Spleen (tissue), 11 donors: Measurements from ENCODE around the gene BCKDK. TPM values are rescaled to one million over a fixed set of nuclear protein-coding genes. Genes with fewer than 3 reads are reported as not detected.

Source experiments
- DNase-seq: peaks from one replicate; pipeline ENCODE4 v3.0.0-alpha.2; 2020
- H3K27ac ChIP-seq, 8 donors: fragments of 200-600 bp; sonication (generic) in 7 of 8; 1 replicate in 4 of 8; 2 replicates in 4 of 8; pipeline versions ENCODE4 v1.5.0 to v1.8.0; 2016 to 2021; ENCODE audit warnings: inconsistent platforms in 4 of 8, mild to moderate bottlenecking in 4 of 8, moderate library complexity in 1 of 8
- H3K27me3 ChIP-seq, 7 donors: fragments of 200-600 bp; sonication (generic) in 6 of 7; replicated peaks in 1 of 7; 1 replicate in 4 of 7; 2 replicates in 3 of 7; pipeline versions ENCODE4 v1.5.0 to v1.8.0; 2016 to 2021; ENCODE audit warnings: inconsistent platforms in 3 of 7, mild to moderate bottlenecking in 1 of 7
- H3K36me3 ChIP-seq, 6 donors: fragments of 200-600 bp; sonication (generic) in 5 of 6; 1 replicate in 4 of 6; 2 replicates in 2 of 6; pipeline versions ENCODE4 v1.5.0 to v1.8.0; 2016 to 2021; ENCODE audit warnings: inconsistent platforms in 2 of 6
- H3K4me1 ChIP-seq, 6 donors: fragments of 200-600 bp; sonication (generic) in 5 of 6; 1 replicate in 3 of 6; 2 replicates in 3 of 6; pipeline versions ENCODE4 v1.5.0 to v1.8.0; 2016 to 2021; ENCODE audit warnings: inconsistent platforms in 3 of 6
- H3K4me3 ChIP-seq, 8 donors: fragments of 200-600 bp; sonication (generic) in 7 of 8; 1 replicate in 4 of 8; 2 replicates in 4 of 8; pipeline versions ENCODE4 v1.5.0 to v1.8.0; 2016 to 2021; ENCODE audit warnings: inconsistent platforms in 4 of 8, mild to moderate bottlenecking in 4 of 8, moderate library complexity in 2 of 8
- H3K9me3 ChIP-seq, 8 donors: fragments of 200-600 bp; sonication (generic) in 7 of 8; 1 replicate in 4 of 8; 2 replicates in 4 of 8; pipeline versions ENCODE4 v1.5.0 to v1.8.0; 2016 to 2021; ENCODE audit warnings: inconsistent platforms in 4 of 8
- POLR2A ChIP-seq, 3 donors: fragments of 450-650 bp; IDR thresholded peaks; one replicate each; pipeline ENCODE4 v1.5.1; 2017; ENCODE audit warnings: antibody characterized with exemption in 3 of 3, mild to moderate bottlenecking in 1 of 3
- POLR2AphosphoS5 ChIP-seq, 3 donors: sonication (generic); formaldehyde crosslinking; IDR thresholded peaks; one replicate each; pipeline ENCODE4 v1.5.1; 2017; ENCODE audit warnings: antibody characterized with exemption in 3 of 3
- WGBS, 5 donors: extraction: QIAGEN DNeasy Blood & Tissue Kit in 3 of 5; methylation state at CpG; one replicate each; pipeline versions ENCODE4 v1.1.5 to v1.1.7; 2013 to 2018; 5-methylcytosine and 5-hydroxymethylcytosine counted together
- intact Hi-C: fragments of 100-400 bp; cut with DNase I; formaldehyde crosslinking; loops from one replicate; pipeline ENCODE4 v1.15.0; 2023; ENCODE audit warnings: low total_unique reads
- polyA plus RNA-seq, 3 donors: library from polyadenylated mRNA; stranded (reverse); fragments of 200-250 nt; gene quantifications; one replicate each; pipeline ENCODE4 v1.2.1, GENCODE V29; 2013
- total RNA-seq, 7 donors: library from RNA; depleted of rRNA in 3 of 7; stranded (reverse); fragments of >200 nt in 3 of 7; fragmentation: NEBNext Ultra II Directional in 4 of 7; extraction: Animal tissue kit (Norgen Biotek cat#: 25700) in 4 of 7; gene quantifications; one replicate each; pipeline versions ENCODE4 v1.1.0 to v1.2.1, GENCODE V29; 2016 to 2021
- TF ChIP-seq, protein P1 (sequence below), 11 experiments: fragments of 200-600 bp in 7 of 11; fragments of 450-650 bp in 4 of 11; sonication (generic) in 4 of 11; IDR thresholded peaks in 8 of 11; conservative IDR thresholded peaks in 3 of 11; 1 replicate in 7 of 11; 2 replicates in 4 of 11; pipeline versions ENCODE4 v1.4.0 to v1.8.0; 2016 to 2021; ENCODE audit warnings: antibody characterized with exemption in 11 of 11, inconsistent platforms in 4 of 11, mild to moderate bottlenecking in 1 of 11
- donor health status: healthy with polysubstance abuse.
- donor health status: DM: no; HTN: no; CAD: no; lungs with moderate emphysema.
- donor health status: DM: no; HTN: no; CAD: no.
- donor health status: Bipolar disorder and iron deficiency.
- donor health status: healthy.
- donor health status: DM: no; HTN: no; CAD: no.
- donor health status: DM: yes; HTN: yes; CAD: no.

BCKDK gene
- total and polyA plus RNA-seq, 10 donors, result 15.0 to 55.7 (median 39.0) TPM

DNA sequence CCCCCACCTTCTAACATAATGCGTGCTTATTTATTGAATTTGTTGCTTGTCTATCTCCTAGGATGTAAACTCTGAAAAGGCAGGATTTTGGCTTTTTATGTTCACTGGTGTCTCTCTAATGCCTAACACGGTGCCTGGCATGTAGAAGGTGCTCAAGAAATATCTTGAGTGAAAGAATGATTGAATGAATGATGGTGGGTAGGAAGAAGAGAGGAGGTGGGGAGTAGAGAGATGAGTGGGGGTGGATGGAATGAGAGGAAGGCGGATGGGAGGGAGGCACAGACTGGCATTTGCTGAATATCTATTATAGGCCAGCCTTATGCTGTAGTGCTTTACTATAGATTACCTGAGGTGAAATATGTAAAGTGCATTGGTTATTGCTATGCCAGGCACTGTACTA lies 39.4 kb downstream of the BCKDK start:
- WGBS, 5 donors, result 87 to 95% (median 90%) methylated on average over 3 of the region's 3 CpGs
- TF ChIP-seq, protein P1, sequence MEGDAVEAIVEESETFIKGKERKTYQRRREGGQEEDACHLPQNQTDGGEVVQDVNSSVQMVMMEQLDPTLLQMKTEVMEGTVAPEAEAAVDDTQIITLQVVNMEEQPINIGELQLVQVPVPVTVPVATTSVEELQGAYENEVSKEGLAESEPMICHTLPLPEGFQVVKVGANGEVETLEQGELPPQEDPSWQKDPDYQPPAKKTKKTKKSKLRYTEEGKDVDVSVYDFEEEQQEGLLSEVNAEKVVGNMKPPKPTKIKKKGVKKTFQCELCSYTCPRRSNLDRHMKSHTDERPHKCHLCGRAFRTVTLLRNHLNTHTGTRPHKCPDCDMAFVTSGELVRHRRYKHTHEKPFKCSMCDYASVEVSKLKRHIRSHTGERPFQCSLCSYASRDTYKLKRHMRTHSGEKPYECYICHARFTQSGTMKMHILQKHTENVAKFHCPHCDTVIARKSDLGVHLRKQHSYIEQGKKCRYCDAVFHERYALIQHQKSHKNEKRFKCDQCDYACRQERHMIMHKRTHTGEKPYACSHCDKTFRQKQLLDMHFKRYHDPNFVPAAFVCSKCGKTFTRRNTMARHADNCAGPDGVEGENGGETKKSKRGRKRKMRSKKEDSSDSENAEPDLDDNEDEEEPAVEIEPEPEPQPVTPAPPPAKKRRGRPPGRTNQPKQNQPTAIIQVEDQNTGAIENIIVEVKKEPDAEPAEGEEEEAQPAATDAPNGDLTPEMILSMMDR (IDR thresholded peaks at IDR 0.05 in 8 of 11, conservative IDR thresholded peaks at IDR 0.05 in 3 of 11), result no peak
- TF ChIP-seq POLR2AphosphoS5 (IDR thresholded peaks at IDR 0.05), result no peak
- no peak for TF ChIP-seq POLR2A (IDR thresholded peaks at IDR 0.05)
- peaks cover 0 to 31% (median 12%) of the 10 kb centered on the region in 6 donors for H3K4me1 ChIP-seq
- intact Hi-C loops, result no loop called here
- no peak for DNase-seq
- no peak overlapping the region for H3K4me3 ChIP-seq
- no peak overlapping the region for H3K27ac ChIP-seq
- H3K27me3 ChIP-seq, result peaks cover 0 to 21% (median 0%) of the 10 kb centered on the region in 7 donors
- H3K36me3 ChIP-seq, result no peaks in the 10 kb centered on the region
- H3K9me3 ChIP-seq, result no peaks in the 10 kb centered on the region

DNA sequence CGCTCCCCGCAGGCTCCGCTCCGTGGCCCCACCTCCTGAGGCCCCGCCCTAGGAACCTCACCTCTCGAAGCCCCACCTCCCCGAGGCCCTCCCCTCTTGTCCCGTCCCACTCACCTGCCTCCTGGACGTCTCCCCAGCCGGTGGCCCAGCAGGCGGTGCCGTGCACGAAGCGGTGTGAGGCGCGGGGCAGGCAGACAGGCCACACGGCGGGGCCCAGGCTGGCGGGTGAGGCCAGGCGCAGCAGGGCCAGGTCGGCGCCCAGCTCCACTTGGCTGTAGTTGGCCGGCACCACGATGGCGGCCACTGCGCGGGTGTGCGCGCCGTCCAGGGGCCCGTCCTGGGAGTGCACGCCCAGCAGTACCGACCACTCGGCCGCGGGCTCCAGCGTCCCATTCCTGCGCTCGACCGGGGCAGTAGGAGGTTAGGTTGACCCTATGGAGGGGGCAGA lies 40.1 kb downstream of the BCKDK start:
- intact Hi-C loops, result no loop called here

DNA sequence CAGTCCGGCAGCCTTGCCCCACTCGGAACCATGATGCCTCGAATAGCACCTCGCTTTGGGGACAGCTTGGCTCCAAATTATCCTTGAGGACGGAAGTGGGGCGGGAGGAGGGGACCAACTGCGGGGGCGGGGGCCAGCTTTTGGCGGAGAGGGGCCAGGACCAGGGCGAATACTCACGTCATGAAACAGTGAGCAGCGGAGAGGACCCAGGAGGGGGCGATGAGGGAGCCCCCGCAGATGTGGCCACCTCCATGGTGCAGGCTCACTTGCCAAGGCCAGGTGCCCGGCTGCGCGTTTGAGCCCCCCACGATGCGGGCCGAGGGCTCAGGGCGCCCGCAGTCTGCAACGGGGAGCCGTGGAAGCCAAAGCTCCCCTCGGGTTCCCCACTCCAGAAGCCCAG lies 40.7 kb downstream of the BCKDK start:
- no peaks in the 10 kb centered on the region for H3K36me3 ChIP-seq
- intact Hi-C loops, result no loop called here
- H3K4me3 ChIP-seq, result no peak overlapping the region
- WGBS, 5 donors, result 81 to 92% (median 90%) methylated on average over 19 to 25 of the region's 25 CpGs
- no peaks in the 10 kb centered on the region for H3K9me3 ChIP-seq
- DNase-seq, result no peak
- H3K27me3 ChIP-seq, result peaks cover 0 to 21% (median 0%) of the 10 kb centered on the region in 7 donors
- peaks cover 0 to 22% (median 3%) of the 10 kb centered on the region in 6 donors for H3K4me1 ChIP-seq
- no peak overlapping the region for H3K27ac ChIP-seq
- TF ChIP-seq POLR2A (IDR thresholded peaks at IDR 0.05), result no peak
- TF ChIP-seq, protein P1 (IDR thresholded peaks at IDR 0.05 in 8 of 11, conservative IDR thresholded peaks at IDR 0.05 in 3 of 11), result no peak
- no peak for TF ChIP-seq POLR2AphosphoS5 (IDR thresholded peaks at IDR 0.05)

More for the DNA sequence above, 40.1 kb downstream of the BCKDK start:
- Histone ChIP-seq H3K4me1 (peaks cover 0 to 23% (median 5%) of the 10 kb centered on the region in 6 donors), H3K27ac (no peak overlapping the region), H3K4me3 (peak overlapping the region in 1 of 8 donors; percentile 13), H3K36me3 (no peaks in the 10 kb centered on the region), H3K9me3 (no peaks in the 10 kb centered on the region), H3K27me3 (peaks cover 0 to 21% (median 0%) of the 10 kb centered on the region in 7 donors)
- no peak for DNase-seq
- 42 to 60% (median 54%) methylated on average over 18 to 40 of the region's 40 CpGs for WGBS, 5 donors
- no peak for TF ChIP-seq POLR2A (IDR thresholded peaks at IDR 0.05)
- TF ChIP-seq, protein P1 (IDR thresholded peaks at IDR 0.05 in 8 of 11, conservative IDR thresholded peaks at IDR 0.05 in 3 of 11), result no peak

DNA sequence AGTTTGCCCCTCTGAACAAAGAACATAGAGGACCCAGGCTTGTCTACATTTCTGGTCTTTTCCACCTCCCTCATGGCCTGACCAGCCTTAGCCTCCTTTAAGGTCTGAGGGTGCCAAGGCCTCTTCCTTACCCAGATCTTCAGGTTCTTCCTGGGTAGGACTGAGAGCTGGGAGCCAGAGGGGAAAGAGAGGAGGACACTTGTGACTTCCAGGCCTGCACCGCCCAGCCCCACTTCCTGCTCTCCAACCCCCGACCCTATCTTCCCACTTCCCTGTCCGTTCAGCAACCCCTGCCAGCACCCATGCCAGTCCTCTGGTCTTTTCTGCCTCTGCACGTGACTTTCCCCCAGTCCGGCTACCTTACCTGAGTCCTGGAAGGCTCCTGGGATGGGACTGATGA lies 41.1 kb downstream of the BCKDK start:
- H3K4me3 ChIP-seq, result no peak overlapping the region
- intact Hi-C loops, result no loop called here
- no peak for DNase-seq
- H3K27ac ChIP-seq, result no peak overlapping the region
- H3K9me3 ChIP-seq, result no peaks in the 10 kb centered on the region
- TF ChIP-seq, protein P1 (IDR thresholded peaks at IDR 0.05 in 8 of 11, conservative IDR thresholded peaks at IDR 0.05 in 3 of 11), result no peak
- no peak for TF ChIP-seq POLR2AphosphoS5 (IDR thresholded peaks at IDR 0.05)
- H3K4me1 ChIP-seq, result peaks cover 0 to 22% (median 3%) of the 10 kb centered on the region in 6 donors
- H3K27me3 ChIP-seq, result peaks cover 0 to 21% (median 0%) of the 10 kb centered on the region in 7 donors
- no peaks in the 10 kb centered on the region for H3K36me3 ChIP-seq
- WGBS, 5 donors, result 40 to 60% (median 56%) methylated on average over 5 of the region's 5 CpGs
